Measurements from ENCODE around the gene BCL7C. TPM values are rescaled to one million over a fixed set of nuclear protein-coding genes. Genes with fewer than 3 reads are reported as not detected.

The BCL7C gene
- total RNA-seq, 2 experiments from 2014 or later = 17.8 to 19.1 TPM

DNA sequence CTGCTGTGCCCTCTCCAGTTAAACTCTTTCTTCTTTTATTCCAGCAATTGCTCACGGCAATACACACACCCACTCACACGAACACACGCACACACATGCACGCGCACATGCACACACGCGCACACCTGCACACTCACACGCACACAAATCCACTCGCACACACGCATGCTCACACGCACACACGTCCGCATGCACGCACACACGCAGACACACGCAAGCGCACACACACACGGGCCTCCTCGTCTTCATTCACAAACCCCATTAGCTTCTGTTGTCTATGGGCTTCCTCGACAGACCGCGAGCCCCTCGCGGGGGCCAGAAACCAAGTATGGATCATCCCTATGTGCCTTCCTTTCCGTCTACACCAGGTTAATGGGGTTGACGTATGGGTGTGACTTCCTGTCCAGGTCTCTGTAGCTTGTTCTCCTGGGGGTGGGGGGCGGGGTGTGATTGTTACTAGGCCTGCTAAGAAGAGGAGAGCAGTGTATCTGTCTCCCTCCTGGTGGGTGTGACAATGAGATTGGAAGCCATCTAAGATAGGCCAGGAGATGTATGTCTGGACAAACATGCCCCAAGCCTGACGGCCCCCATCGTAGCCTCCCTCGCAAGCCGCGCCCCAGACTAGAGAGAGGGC, 1.9 kb upstream of the BCL7C start:
- Mint-ChIP-seq H3K9me3 (no peaks in the 10 kb centered on the region), H3K36me3 (ENCODE audit: low read depth) (peaks cover 11% of the 10 kb centered on the region), H3K27me3 (no peaks in the 10 kb centered on the region), H3K27ac (peak overlapping the region; percentile 71), H3K4me3 (peak overlapping the region; percentile 88), H3K4me1 (ENCODE audit: low read depth) (peaks cover 49% of the 10 kb centered on the region)
- Histone ChIP-seq H3K4me3 (ENCODE audit: low read length) (no peak overlapping the region), H3K27ac (ENCODE audit: low read depth in 1 of 2, low read length in 2 of 2) (peak overlapping the region in 1 of 2 donors; percentile 61), H3K4me1 (ENCODE audit: insufficient read depth, low read length) (peaks cover 46% of the 10 kb centered on the region), H3K27me3 (ENCODE audit: control insufficient read depth in 1 of 2, insufficient read depth in 2 of 2, low read length in 2 of 2) (no peaks in the 10 kb centered on the region), H3K9me3 (ENCODE audit: control insufficient read depth in 1 of 2, insufficient read depth in 1 of 2, low read length in 2 of 2) (no peaks in the 10 kb centered on the region), H3K36me3 (ENCODE audit: insufficient read depth, low read length) (peaks cover 9% of the 10 kb centered on the region)
- ATAC-seq (ENCODE audit: poor library complexity) (no peak), DNase-seq (peak in 2 of 14 experiments; percentile 38 to 53)
- CTCF ChIA-PET = interaction anchor here (2.4 kb wide), 1 partner anchor 51 kb away, joined by 13 read pairs; no protein-coding TSS in a partner anchor
- TF ChIP-seq, protein P1, sequence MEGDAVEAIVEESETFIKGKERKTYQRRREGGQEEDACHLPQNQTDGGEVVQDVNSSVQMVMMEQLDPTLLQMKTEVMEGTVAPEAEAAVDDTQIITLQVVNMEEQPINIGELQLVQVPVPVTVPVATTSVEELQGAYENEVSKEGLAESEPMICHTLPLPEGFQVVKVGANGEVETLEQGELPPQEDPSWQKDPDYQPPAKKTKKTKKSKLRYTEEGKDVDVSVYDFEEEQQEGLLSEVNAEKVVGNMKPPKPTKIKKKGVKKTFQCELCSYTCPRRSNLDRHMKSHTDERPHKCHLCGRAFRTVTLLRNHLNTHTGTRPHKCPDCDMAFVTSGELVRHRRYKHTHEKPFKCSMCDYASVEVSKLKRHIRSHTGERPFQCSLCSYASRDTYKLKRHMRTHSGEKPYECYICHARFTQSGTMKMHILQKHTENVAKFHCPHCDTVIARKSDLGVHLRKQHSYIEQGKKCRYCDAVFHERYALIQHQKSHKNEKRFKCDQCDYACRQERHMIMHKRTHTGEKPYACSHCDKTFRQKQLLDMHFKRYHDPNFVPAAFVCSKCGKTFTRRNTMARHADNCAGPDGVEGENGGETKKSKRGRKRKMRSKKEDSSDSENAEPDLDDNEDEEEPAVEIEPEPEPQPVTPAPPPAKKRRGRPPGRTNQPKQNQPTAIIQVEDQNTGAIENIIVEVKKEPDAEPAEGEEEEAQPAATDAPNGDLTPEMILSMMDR (IDR thresholded peaks at IDR 0.05) = no peak
- POLR2A ChIA-PET = interaction anchor here (1.2 to 2.3 kb wide), 2 partner anchors 21 to 148 kb away, joined by 3 to 11 read pairs; partner anchors contain the start of gene PHKG2
- intact Hi-C loops (cut with DNase I, micrococcal nuclease) = loop anchor here in 1 of 2 experiments (2.0 kb wide), 2 partner anchors 21 to 27 kb away; partner anchors contain the start of gene FBXL19

DNA sequence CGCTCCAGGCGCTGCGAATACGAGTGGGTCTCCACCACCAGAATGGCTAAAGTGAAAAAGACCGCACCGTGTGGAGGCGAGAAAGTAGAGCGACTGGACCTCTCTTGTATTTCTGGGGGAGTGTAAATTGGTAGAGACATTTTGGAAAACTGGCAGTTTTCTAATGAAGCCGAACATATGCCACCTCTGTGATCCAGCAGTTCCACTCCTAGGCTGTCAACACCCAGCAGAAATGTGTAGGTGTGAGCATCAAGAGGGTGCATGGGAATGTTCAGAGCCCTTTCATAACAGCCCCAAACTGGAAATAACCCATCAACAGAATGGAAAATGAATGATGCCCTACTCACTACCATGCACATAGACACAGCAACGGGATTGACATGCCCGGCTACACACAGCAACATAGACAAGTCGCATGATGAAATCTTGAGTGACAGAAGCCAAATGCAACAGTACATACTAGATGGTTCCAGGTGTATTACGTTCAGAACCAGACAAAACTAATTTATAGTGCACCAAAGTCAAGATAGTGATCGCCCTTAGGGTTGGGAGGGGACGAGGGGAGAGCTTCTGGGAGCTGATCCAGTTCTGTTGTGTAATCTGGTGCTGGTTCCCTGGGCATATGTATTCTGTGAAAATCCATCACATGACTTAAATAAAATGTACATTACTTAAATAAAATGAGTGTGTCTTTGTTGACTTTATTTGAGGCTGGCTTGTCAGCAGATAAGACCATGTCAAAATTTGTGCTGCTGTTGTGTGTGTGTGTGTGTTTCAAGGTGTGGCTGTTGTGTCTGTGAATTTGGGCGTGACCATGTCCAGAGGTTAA, 877 bp upstream of the BCL7C start:
- ChIA-PET POLR2A (interaction anchor here (2.3 kb wide), 1 partner anchor 20 kb away, joined by 11 read pairs; no protein-coding TSS in a partner anchor), CTCF (interaction anchor here (2.4 kb wide), 1 partner anchor 50 kb away, joined by 13 read pairs; no protein-coding TSS in a partner anchor)
- no peaks in the 10 kb centered on the region for H3K9me3 ChIP-seq (ENCODE audit: control insufficient read depth in 1 of 2, insufficient read depth in 1 of 2, low read length in 2 of 2)
- ATAC-seq (ENCODE audit: poor library complexity) (no peak), DNase-seq (peak in 2 of 14 experiments; percentile 42 to 45)
- TF ChIP-seq, protein P1 (IDR thresholded peaks at IDR 0.05) = no peak
- Mint-ChIP-seq H3K27ac (peak overlapping the region; percentile 71), H3K27me3 (no peaks in the 10 kb centered on the region), H3K36me3 (ENCODE audit: low read depth) (peaks cover 14% of the 10 kb centered on the region), H3K4me1 (ENCODE audit: low read depth) (peaks cover 49% of the 10 kb centered on the region), H3K4me3 (peak overlapping the region; percentile 88), H3K9me3 (no peaks in the 10 kb centered on the region)
- peaks cover 12% of the 10 kb centered on the region for H3K36me3 ChIP-seq (ENCODE audit: insufficient read depth, low read length)
- intact Hi-C loops (cut with DNase I, micrococcal nuclease) = loop anchor here (1.0 to 2.0 kb wide), 2 partner anchors 19 to 20 kb away; no protein-coding TSS in a partner anchor
- H3K4me3 ChIP-seq (ENCODE audit: low read length) = peak overlapping the region; percentile 40
- H3K27me3 ChIP-seq (ENCODE audit: control insufficient read depth in 1 of 2, insufficient read depth in 2 of 2, low read length in 2 of 2) = no peaks in the 10 kb centered on the region
- peak overlapping the region; percentile 73 to 77 for H3K27ac ChIP-seq (ENCODE audit: low read depth in 1 of 2, low read length in 2 of 2)
- peaks cover 46% of the 10 kb centered on the region for H3K4me1 ChIP-seq (ENCODE audit: insufficient read depth, low read length)

DNA sequence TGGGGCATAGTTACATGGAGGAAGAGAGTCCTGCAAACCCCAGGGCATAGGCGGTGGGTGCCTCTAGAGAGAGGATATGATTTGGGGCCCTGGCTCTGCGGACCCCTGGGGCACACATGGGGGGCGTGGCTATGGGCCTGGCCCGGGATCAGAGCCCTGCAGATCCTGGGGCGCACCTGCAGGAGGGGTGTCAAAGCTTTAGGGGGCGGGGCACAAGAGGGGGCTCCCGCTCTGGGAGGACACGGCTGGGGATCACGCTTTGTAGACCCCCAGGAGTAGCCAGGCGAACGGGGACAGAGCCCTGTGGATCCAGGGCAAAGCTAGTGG, 497 bp downstream of the BCL7C start:
- H3K4me3 ChIP-seq (ENCODE audit: low read length) = peak overlapping the region; percentile 88
- H3K4me1 Mint-ChIP-seq (ENCODE audit: low read depth) = peaks cover 49% of the 10 kb centered on the region
- DNase-seq (peak in 4 of 14 experiments; percentile 27 to 56 (median 35)), ATAC-seq (ENCODE audit: poor library complexity) (peak; percentile 18)
- peaks cover 25% of the 10 kb centered on the region for H3K36me3 Mint-ChIP-seq (ENCODE audit: low read depth)
- H3K27ac Mint-ChIP-seq = peak overlapping the region; percentile 72
- peak overlapping the region; percentile 65 to 85 for H3K27ac ChIP-seq (ENCODE audit: low read depth in 1 of 2, low read length in 2 of 2)
- no peaks in the 10 kb centered on the region for H3K27me3 ChIP-seq (ENCODE audit: control insufficient read depth in 1 of 2, insufficient read depth in 2 of 2, low read length in 2 of 2)
- no peaks in the 10 kb centered on the region for H3K27me3 Mint-ChIP-seq
- peak overlapping the region; percentile 86 for H3K4me3 Mint-ChIP-seq
- CTCF ChIA-PET = interaction anchor here (1.3 to 1.4 kb wide), 2 partner anchors 8 to 49 kb away, joined by 5 to 7 read pairs; no protein-coding TSS in a partner anchor
- H3K9me3 Mint-ChIP-seq = no peaks in the 10 kb centered on the region
- POLR2A ChIA-PET = interaction anchor here (1.0 to 5.6 kb wide), 4 partner anchors 8 to 224 kb away, joined by 4 to 35 read pairs (median 8); partner anchors contain the start of gene KAT8
- no peaks in the 10 kb centered on the region for H3K9me3 ChIP-seq (ENCODE audit: control insufficient read depth in 1 of 2, insufficient read depth in 1 of 2, low read length in 2 of 2)
- intact Hi-C loops (cut with DNase I, micrococcal nuclease) = no loop called here
- H3K4me1 ChIP-seq (ENCODE audit: insufficient read depth, low read length) = peaks cover 50% of the 10 kb centered on the region
- peaks cover 26% of the 10 kb centered on the region for H3K36me3 ChIP-seq (ENCODE audit: insufficient read depth, low read length)
- TF ChIP-seq, protein P1 (IDR thresholded peaks at IDR 0.05) = no peak
